ENCODE data around the gene ZNF141. TPM values are rescaled to one million over a fixed set of nuclear protein-coding genes. Genes with fewer than 3 reads are reported as not detected.
"Not testable (repeated sequence)": the region's sequence is repeated elsewhere in the genome, so short reads cannot be mapped to it uniquely, and the experiment has no call there.

Gene ZNF141
- total RNA-seq (ENCODE audit: unreplicated experiment): 22.0 TPM
- long read RNA-seq, partial matches to known transcripts: 1 of 3 reads
- long read RNA-seq, other reads (novel, unspliced or antisense): 0 of 3 reads

- peak within 1 kb of the TSS; percentile 99 for H3K4me3 Mint-ChIP-seq (ENCODE audit: unreplicated experiment)
- TF ChIP-seq CTCF (IDR thresholded peaks at IDR 0.05; ENCODE audit: partially characterized antibody, unreplicated experiment): no peak
- peaks cover 12% of the 10 kb centered on the region for H3K9me3 Mint-ChIP-seq (ENCODE audit: unreplicated experiment)
- peak; percentile 92 for DNase-seq
- peaks cover 9% of the 10 kb centered on the region for H3K4me1 Mint-ChIP-seq (ENCODE audit: low read depth, unreplicated experiment)
- peaks cover 2% of the 10 kb centered on the region for H3K27me3 Mint-ChIP-seq (ENCODE audit: unreplicated experiment)
- H3K36me3 Mint-ChIP-seq (ENCODE audit: unreplicated experiment): peaks cover 15% of the 10 kb centered on the region
- peak within 1 kb of the TSS; percentile 98 for H3K27ac Mint-ChIP-seq (ENCODE audit: unreplicated experiment)
Observed at GRCh38 chr4:337143-337931, at the start of gene ZNF141. Gene ZNF141 (plus strand): TSS chr4:337814. CDS start chr4:337984, 170 bp downstream.

DNA sequence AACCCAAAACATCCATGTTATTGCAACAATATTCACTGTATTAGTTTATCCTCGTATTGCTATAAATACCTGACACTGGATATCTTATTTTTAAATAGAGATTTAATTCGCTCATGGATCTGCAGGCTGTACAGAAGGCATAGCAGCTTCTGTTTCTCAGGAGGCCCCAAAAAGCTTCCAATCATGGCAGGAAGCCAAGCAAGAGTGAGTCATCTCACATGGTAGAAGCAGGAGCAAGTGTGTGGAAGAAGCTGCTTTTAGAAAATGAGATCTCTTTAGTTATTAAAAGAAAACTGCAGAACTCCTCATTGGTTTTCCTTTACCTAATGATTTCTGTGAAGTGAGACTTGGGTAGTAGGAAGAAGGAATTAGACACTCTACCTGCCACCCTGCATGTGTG is 48.7 kb upstream of the ZNF141 start:
- DNase-seq: no peak
- Mint-ChIP-seq H3K27ac (ENCODE audit: unreplicated experiment) (no peak overlapping the region), H3K9me3 (ENCODE audit: unreplicated experiment) (peaks cover 3% of the 10 kb centered on the region), H3K4me1 (ENCODE audit: low read depth, unreplicated experiment) (no peaks in the 10 kb centered on the region), H3K4me3 (ENCODE audit: unreplicated experiment) (no peak overlapping the region), H3K27me3 (ENCODE audit: unreplicated experiment) (peaks cover 2% of the 10 kb centered on the region), H3K36me3 (ENCODE audit: unreplicated experiment) (peaks cover 10% of the 10 kb centered on the region)
- no peak for TF ChIP-seq CTCF (IDR thresholded peaks at IDR 0.05; ENCODE audit: partially characterized antibody, unreplicated experiment)

DNA sequence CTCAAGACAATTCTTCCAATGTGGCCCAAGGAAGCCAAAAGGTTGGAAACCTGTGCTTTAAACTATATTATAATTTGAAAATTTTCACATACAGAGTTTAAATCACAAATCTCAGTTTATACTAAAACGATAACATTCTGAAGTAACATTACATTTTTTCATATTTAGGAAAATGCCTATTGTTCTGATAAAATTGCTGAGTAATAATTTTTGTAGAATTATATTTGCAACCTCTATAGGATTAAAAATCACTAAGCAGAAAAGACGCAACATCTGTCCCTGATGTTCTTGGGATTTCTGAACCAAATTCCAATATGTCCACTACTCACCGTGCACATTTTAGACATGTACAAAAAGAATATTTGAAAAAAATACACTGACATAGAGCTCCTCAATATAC is 42.9 kb upstream of the ZNF141 start:
- DNase-seq: no peak
- no peaks in the 10 kb centered on the region for H3K9me3 Mint-ChIP-seq (ENCODE audit: unreplicated experiment)
- H3K27me3 Mint-ChIP-seq (ENCODE audit: unreplicated experiment): no peaks in the 10 kb centered on the region
- no peaks in the 10 kb centered on the region for H3K36me3 Mint-ChIP-seq (ENCODE audit: unreplicated experiment)
- H3K4me3 Mint-ChIP-seq (ENCODE audit: unreplicated experiment): no peak overlapping the region
- TF ChIP-seq CTCF (IDR thresholded peaks at IDR 0.05; ENCODE audit: partially characterized antibody, unreplicated experiment): no peak
- H3K4me1 Mint-ChIP-seq (ENCODE audit: low read depth, unreplicated experiment): peaks cover 2% of the 10 kb centered on the region
- H3K27ac Mint-ChIP-seq (ENCODE audit: unreplicated experiment): no peak overlapping the region

DNA sequence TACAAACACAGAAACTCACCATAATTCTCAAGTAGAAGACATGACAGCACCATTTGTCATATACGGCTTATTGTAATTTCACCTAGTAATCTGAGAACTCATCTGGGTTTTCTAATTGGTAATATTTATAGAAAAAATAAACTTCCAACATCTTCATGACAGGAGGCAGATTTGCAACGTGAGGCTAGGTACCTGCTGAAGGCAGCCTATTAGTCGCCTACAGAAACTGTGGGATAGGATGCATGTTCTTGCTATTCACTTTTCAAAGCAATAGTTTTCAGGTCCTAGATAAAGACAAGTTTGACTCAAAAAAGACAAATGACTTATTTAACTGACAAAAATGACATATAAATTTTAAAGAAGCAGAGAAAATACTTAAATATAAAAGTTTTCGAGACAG is 35.2 kb upstream of the ZNF141 start:
- H3K4me3 Mint-ChIP-seq (ENCODE audit: unreplicated experiment): no peak overlapping the region
- H3K27me3 Mint-ChIP-seq (ENCODE audit: unreplicated experiment): peaks cover 2% of the 10 kb centered on the region
- no peak overlapping the region for H3K27ac Mint-ChIP-seq (ENCODE audit: unreplicated experiment)
- H3K36me3 Mint-ChIP-seq (ENCODE audit: unreplicated experiment): no peaks in the 10 kb centered on the region
- no peaks in the 10 kb centered on the region for H3K4me1 Mint-ChIP-seq (ENCODE audit: low read depth, unreplicated experiment)
- H3K9me3 Mint-ChIP-seq (ENCODE audit: unreplicated experiment): peaks cover 3% of the 10 kb centered on the region
- no peak for DNase-seq
- no peak for TF ChIP-seq CTCF (IDR thresholded peaks at IDR 0.05; ENCODE audit: partially characterized antibody, unreplicated experiment)

DNA sequence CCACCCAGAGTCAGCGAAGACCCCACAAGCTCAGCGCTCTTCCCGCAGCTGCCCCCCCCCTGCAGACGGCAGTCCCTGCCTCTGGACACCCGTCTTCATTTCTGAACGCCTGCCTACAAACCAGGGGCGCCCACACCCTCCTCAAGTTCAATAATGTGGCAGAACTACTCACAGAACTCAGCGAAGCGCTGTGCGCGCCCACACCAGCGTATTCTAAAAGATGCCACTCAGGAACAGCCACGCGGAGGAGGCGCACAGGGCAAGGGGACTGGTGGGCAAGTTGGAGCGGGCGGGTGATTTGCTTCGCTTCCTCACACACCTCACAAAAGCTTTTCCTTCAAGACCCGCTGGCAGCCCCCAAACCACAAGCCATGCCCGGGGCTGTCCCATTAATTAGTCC is 33.1 kb upstream of the ZNF141 start:
- H3K4me3 Mint-ChIP-seq (ENCODE audit: unreplicated experiment): peak overlapping the region; percentile 91
- not testable (repeated sequence) for H3K9me3 Mint-ChIP-seq (ENCODE audit: unreplicated experiment); H3K36me3 Mint-ChIP-seq (ENCODE audit: unreplicated experiment); H3K27me3 Mint-ChIP-seq (ENCODE audit: unreplicated experiment); H3K27ac Mint-ChIP-seq (ENCODE audit: unreplicated experiment); H3K4me1 Mint-ChIP-seq (ENCODE audit: low read depth, unreplicated experiment)
- DNase-seq: peak; percentile 16
